GM12878 (cell line): ENCODE data around the gene CA10. TPM values are rescaled to one million over a fixed set of nuclear protein-coding genes. Genes with fewer than 3 reads are reported as not detected.

ENCODE experiments used
- ATAC-seq: fragments of 200-7000 bp; cut with Tn5 transposase; 3 replicates; pipeline ENCODE4 v1.9.1; 2020; ENCODE audit warnings: mild to moderate bottlenecking, moderate library complexity
- BruUV-seq: library from RNA; stranded (reverse); fragments of 400-500 nt; replicated peaks from 2 replicates; lab custom pipeline; 2021; lab: Mats Ljungman, UMichigan
- CTCF ChIA-PET: fragments of 300-600 bp; sonication (Branson Sonifier 250); formaldehyde crosslinking; extraction: SDS; loops from one replicate; lab custom pipeline; 2021; ENCODE audit warnings: inconsistent platforms; lab: Yijun Ruan, JAX
- POLR2A ChIA-PET: fragments of 350-600 bp; formaldehyde crosslinking; extraction: SDS; loops from one replicate; lab custom pipeline; 2021; ENCODE audit warnings: inconsistent platforms; lab: Charles Lee
- RAD21 ChIA-PET: fragments of 300-600 bp; sonication (Branson Sonifier 250); formaldehyde crosslinking; loops from one replicate; lab custom pipeline; 2023; ENCODE audit warnings: antibody characterized with exemption; ENCODE audit not compliant: unreplicated experiment; lab: Charles Lee
- SMC1A ChIA-PET: fragments of 300-600 bp; sonication (Branson Sonifier 250); formaldehyde crosslinking; loops from one replicate; lab custom pipeline; 2023; ENCODE audit not compliant: unreplicated experiment, uncharacterized antibody; lab: Charles Lee
- DNase-seq: peaks from one replicate; pipeline ENCODE4 v3.0.0-alpha.2; 2011; ENCODE audit warnings: low read depth, low spot score
- FAIRE-seq: peaks from 3 replicates; lab custom pipeline; 2011; peaks lifted over from hg19 to GRCh38; lab: Jason Lieb, UNC
- H2AFZ ChIP-seq: 2 replicates; pipeline ENCODE4 v1.6.0; 2011; ENCODE audit warnings: low read depth, low read length, control low read depth; ENCODE audit not compliant: control insufficient read depth
- H3K27ac ChIP-seq: 2 replicates; pipeline ENCODE4 v1.5.1; 2011; ENCODE audit warnings: control low read depth; ENCODE audit not compliant: control insufficient read depth, insufficient read depth
- H3K27me3 ChIP-seq, 2 experiments: replicated peaks in 1 of 2; 2 replicates each; pipeline versions ENCODE4 v1.6.0 to v1.6.1; 2011; ENCODE audit warnings: low read length in 1 of 2; ENCODE audit not compliant: control insufficient read depth in 2 of 2, insufficient read depth in 2 of 2
- H3K36me3 ChIP-seq, 2 experiments: 2 replicates each; pipeline ENCODE4 v1.5.1; 2011; ENCODE audit warnings: low read length in 1 of 2; ENCODE audit not compliant: control insufficient read depth in 2 of 2, insufficient read depth in 2 of 2
- H3K4me1 ChIP-seq: 2 replicates; pipeline ENCODE4 v1.6.1; 2011; ENCODE audit warnings: mild to moderate bottlenecking, low read length, moderate library complexity, mixed read lengths; ENCODE audit not compliant: control insufficient read depth, insufficient read depth
- H3K4me2 ChIP-seq: 2 replicates; pipeline ENCODE4 v1.6.0; 2011; ENCODE audit warnings: control low read depth; ENCODE audit not compliant: control insufficient read depth, insufficient read depth
- H3K4me3 ChIP-seq: fragments of 200-600 bp; sonication (generic); 2 replicates; pipeline ENCODE4 v1.5.1; 2016
- H3K79me2 ChIP-seq: 2 replicates; pipeline ENCODE4 v1.6.0; 2011; ENCODE audit warnings: low read length; ENCODE audit not compliant: control insufficient read depth, insufficient read depth
- H3K9ac ChIP-seq: 2 replicates; pipeline ENCODE4 v1.8.0; 2011; ENCODE audit warnings: low read length, control low read depth, mixed read lengths; ENCODE audit not compliant: control insufficient read depth, insufficient read depth
- H3K9me3 ChIP-seq: replicated peaks from 3 replicates; pipeline ENCODE4 v1.5.1; 2011; ENCODE audit warnings: mild to moderate bottlenecking, low read length; ENCODE audit not compliant: control insufficient read depth, insufficient read depth
- H4K20me1 ChIP-seq: 2 replicates; pipeline ENCODE4 v1.6.0; 2011; ENCODE audit not compliant: control insufficient read depth, insufficient read depth
- EP300 ChIP-seq, 2 experiments: fragments of 150-350 bp in 1 of 2; IDR thresholded peaks; 2 replicates each; pipeline ENCODE4 v1.6.1; 2011 to 2012; ENCODE audit warnings: low read depth in 2 of 2, low read length in 2 of 2, borderline replicate concordance in 1 of 2, improper control_type of control experiment in 1 of 2, inconsistent platforms in 1 of 2; ENCODE audit not compliant: control insufficient read depth in 1 of 2
- HCFC1 ChIP-seq: fragments of 150-350 bp; IDR thresholded peaks from 2 replicates; pipeline ENCODE4 v1.6.1; 2014; ENCODE audit warnings: low read length
- HDAC6 ChIP-seq: fragments of 200-600 bp; sonication (generic); IDR thresholded peaks from one replicate; pipeline ENCODE4 v1.8.0; 2017; ENCODE audit warnings: antibody characterized with exemption; ENCODE audit not compliant: unreplicated experiment
- NFIC ChIP-seq: IDR thresholded peaks from 2 replicates; pipeline ENCODE4 v1.6.1; 2012; ENCODE audit warnings: low read depth, mild to moderate bottlenecking, inconsistent platforms, low read length, moderate library complexity
- SIN3A ChIP-seq: IDR thresholded peaks from 2 replicates; pipeline ENCODE4 v1.6.1; 2012; ENCODE audit warnings: low read depth, low read length, improper control_type of control experiment
- SP1 ChIP-seq: IDR thresholded peaks from one replicate; pipeline ENCODE4 v1.6.1; 2011; ENCODE audit warnings: low read depth, low read length
- TCF12 ChIP-seq: IDR thresholded peaks from 2 replicates; pipeline ENCODE4 v1.6.1; 2011; ENCODE audit warnings: low read depth, mild to moderate bottlenecking, low read length
- TCF3 ChIP-seq: IDR thresholded peaks from 2 replicates; pipeline ENCODE4 v1.6.1; 2012; ENCODE audit warnings: low read depth, mild to moderate bottlenecking, low read length, borderline replicate concordance; ENCODE audit not compliant: insufficient read depth
- WGBS: methylation state at CpG from one replicate; pipeline ENCODE4 v1.1.6; 2016; ENCODE audit warnings: low lambda C conversion rate; ENCODE audit not compliant: insufficient replicate concordance, insufficient coverage; ENCODE audit errors: missing lambda C conversion rate; 5-methylcytosine and 5-hydroxymethylcytosine counted together
- in situ Hi-C: fragments of 300-500 bp; cut with MboI; formaldehyde crosslinking; loops from 9 replicates; pipeline ENCODE4 v1.14.3; 2018; ENCODE audit warnings: mixed read lengths
- intact Hi-C: fragments of 100-400 bp; cut with micrococcal nuclease; formaldehyde crosslinking; loops from one replicate; pipeline ENCODE4 v1.14.2; 2022; ENCODE audit not compliant: unreplicated experiment
- polyA plus RNA-seq, 11 experiments: library from polyadenylated mRNA; depleted of rRNA in 4 of 11; unstranded in 6 of 11; stranded (reverse) in 5 of 11; fragments of >200 nt; fragmentation: Nextera tagmentation in 4 of 11; fragmentation: Illumina TruSeq in 1 of 11; extraction: Ambion mirVana in 4 of 11; extraction: Trizol in 1 of 11; gene quantifications; 1 replicate in 1 of 11; 2 replicates in 10 of 11; pipeline versions ENCODE4 v1.2.1 to v1.2.3, GENCODE V29; 2011 to 2016; ENCODE audit warnings: inconsistent platforms in 2 of 11, missing spikeins in 2 of 11, low read depth in 1 of 11
- total RNA-seq, 4 experiments: library from RNA; depleted of rRNA in 3 of 4; stranded (reverse); fragments of >200 nt in 3 of 4; fragmentation: Illumina TruSeq in 1 of 4; extraction: Trizol in 1 of 4; gene quantifications; 2 replicates each; pipeline versions ENCODE4 v1.2.1 to v1.2.3, GENCODE V29; 2013 to 2021

CA10 gene
- total and polyA plus RNA-seq, 10 of the 15 experiments (the other 5 are each of a cell fraction or from before 2014, with no cell fraction given): not detected

DNA sequence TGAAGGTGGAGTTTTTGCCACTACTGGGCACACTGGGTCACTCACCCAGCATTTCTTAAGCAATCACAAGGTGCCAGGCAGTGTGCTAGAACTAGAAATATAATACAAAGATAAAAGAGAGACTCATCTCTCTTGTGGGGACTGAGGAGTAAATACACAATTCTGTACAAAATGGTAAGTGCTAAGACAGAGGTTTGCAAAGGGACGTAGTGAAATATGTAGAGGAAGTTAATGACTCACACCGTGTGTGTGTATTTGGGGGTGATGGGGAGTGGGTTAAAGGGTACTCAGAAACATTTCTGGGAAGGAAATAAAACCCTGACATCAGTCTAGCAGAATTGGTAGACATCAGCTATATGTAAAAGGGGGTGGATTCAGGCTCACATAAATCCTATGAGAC is 389.3 kb downstream of the CA10 start:
- no TSS peak for BruUV-seq
- no peaks in the 10 kb centered on the region for H3K9me3 ChIP-seq
- no peaks in the 10 kb centered on the region for H3K27me3 ChIP-seq
- WGBS: 0% methylated on average over 2 of the region's 2 CpGs
- RAD21 ChIA-PET: no interaction called here
- DNase-seq: no peak
- POLR2A ChIA-PET: no interaction called here
- no peak overlapping the region for H3K9ac ChIP-seq
- H3K4me2 ChIP-seq: no peak overlapping the region
- no peaks in the 10 kb centered on the region for H3K36me3 ChIP-seq
- no peaks in the 10 kb centered on the region for H3K79me2 ChIP-seq
- in situ Hi-C loops (loop anchor here (5.0 kb wide), 1 partner anchor 338 kb away; no protein-coding TSS in a partner anchor), intact Hi-C loops (no loop called here)
- SMC1A ChIA-PET: no interaction called here
- ATAC-seq: no peak
- no peak overlapping the region for H3K27ac ChIP-seq
- H4K20me1 ChIP-seq: no peaks in the 10 kb centered on the region
- TF ChIP-seq HDAC6 (no peak), HCFC1 (no peak), SIN3A (no peak), TCF3 (no peak), EP300 (IDR thresholded peaks at IDR 0.05; ENCODE audit: borderline replicate concordance in 1 of 2, control insufficient read depth in 1 of 2, low read depth in 2 of 2, low read length in 2 of 2) (no peak), NFIC (no peak), SP1 (no peak)
- H3K4me3 ChIP-seq: no peak overlapping the region
- no peak for FAIRE-seq
- CTCF ChIA-PET: no interaction called here
- no peak overlapping the region for H2AFZ ChIP-seq
- no peaks in the 10 kb centered on the region for H3K4me1 ChIP-seq

DNA sequence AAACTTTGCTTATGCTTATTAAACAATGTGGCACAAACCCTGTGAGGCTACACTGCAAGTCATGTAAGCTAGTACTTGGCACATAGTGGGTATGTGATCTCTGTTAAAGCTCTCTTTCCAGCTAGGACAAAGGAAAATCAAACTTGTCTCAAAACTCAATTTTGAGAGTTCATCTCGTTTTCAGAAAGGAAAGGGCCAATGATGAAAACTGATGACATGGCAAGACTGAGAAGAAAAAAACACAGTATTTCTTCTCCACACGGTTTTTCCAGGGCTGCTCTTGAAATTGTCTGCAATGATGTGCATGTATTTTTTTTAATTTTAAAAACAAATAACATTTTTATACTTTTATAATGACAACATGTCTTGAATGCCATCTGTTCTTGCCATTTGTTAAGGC is 389.8 kb downstream of the CA10 start:
- no peak for FAIRE-seq
- H3K9ac ChIP-seq: no peak overlapping the region
- WGBS: 3% methylated on average over 2 of the region's 2 CpGs
- H2AFZ ChIP-seq: no peak overlapping the region
- ChIA-PET SMC1A (no interaction called here), RAD21 (no interaction called here), POLR2A (no interaction called here), CTCF (no interaction called here)
- H3K27ac ChIP-seq: no peak overlapping the region
- H3K4me3 ChIP-seq: no peak overlapping the region
- H3K9me3 ChIP-seq: no peaks in the 10 kb centered on the region
- no peaks in the 10 kb centered on the region for H3K27me3 ChIP-seq
- no peaks in the 10 kb centered on the region for H3K4me1 ChIP-seq
- H4K20me1 ChIP-seq: no peaks in the 10 kb centered on the region
- DNase-seq: no peak
- in situ Hi-C loops: loop anchor here (5.0 kb wide), 1 partner anchor 339 kb away; no protein-coding TSS in a partner anchor
- BruUV-seq: no TSS peak
- no peak for TF ChIP-seq TCF12
- H3K4me2 ChIP-seq: no peak overlapping the region
- intact Hi-C loops: no loop called here
- H3K36me3 ChIP-seq: no peaks in the 10 kb centered on the region
- no peak for ATAC-seq
- H3K79me2 ChIP-seq: no peaks in the 10 kb centered on the region
